ENCODE results near the gene ECHDC1.

DNA sequence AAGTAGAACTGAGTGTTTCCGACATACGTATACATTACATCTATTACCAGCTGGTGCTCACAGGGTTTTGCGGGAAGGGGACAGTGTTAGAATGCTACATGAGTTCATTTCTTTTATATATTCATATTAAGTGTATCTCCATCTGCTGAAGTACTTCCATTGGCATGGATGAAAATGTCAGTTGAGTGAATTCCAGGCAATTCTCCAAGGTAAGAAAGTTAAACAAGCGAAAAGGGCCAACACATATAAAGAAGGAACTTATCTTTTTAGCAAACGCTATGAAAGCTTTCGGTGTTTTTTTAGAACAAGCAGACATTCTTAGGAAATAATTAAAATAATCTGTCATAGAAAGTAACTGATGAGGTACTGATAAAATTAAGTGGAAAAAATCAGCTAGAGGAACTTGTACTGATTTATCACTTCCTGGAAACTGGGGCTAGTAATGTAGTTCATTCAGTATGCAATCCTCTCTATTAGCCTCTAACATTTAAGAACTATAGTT lies 42.2 kb downstream of the ECHDC1 start:
- TF ChIP-seq EZH2 (IDR thresholded peaks at IDR 0.05; ENCODE audit: insufficient read depth, poor library complexity, severe bottlenecking) = no peak
- no peak for TF ChIP-seq EZH2phosphoT487 (IDR thresholded peaks at IDR 0.05; ENCODE audit: insufficient read depth, low read depth)

All from GM23248 (cell line).